BJ (cell line): ENCODE measurements around the gene PCDH9. TPM values are rescaled to one million over a fixed set of nuclear protein-coding genes. Genes with fewer than 3 reads are reported as not detected.

Experiments used
- CTCF ChIA-PET: fragments of 350-600 bp; formaldehyde crosslinking; extraction: SDS; loops from one replicate; lab custom pipeline; 2021; ENCODE audit warnings: antibody characterized with exemption, inconsistent platforms; lab: Yijun Ruan, JAX
- POLR2A ChIA-PET: fragments of 300-600 bp; sonication (Branson Sonifier 250); formaldehyde crosslinking; extraction: SDS; loops from one replicate; lab custom pipeline; 2021; ENCODE audit warnings: antibody characterized with exemption; lab: Charles Lee
- DNase-seq: peaks from one replicate; pipeline ENCODE4 v3.0.0-alpha.2; 2011; ENCODE audit warnings: low read depth
- H3K27me3 ChIP-seq: 2 replicates; pipeline ENCODE4 v1.6.0; 2011; ENCODE audit warnings: low read length; ENCODE audit not compliant: control insufficient read depth, insufficient read depth
- H3K36me3 ChIP-seq: 2 replicates; pipeline ENCODE4 v1.5.1; 2011; ENCODE audit warnings: low read length; ENCODE audit not compliant: control insufficient read depth, insufficient read depth
- H3K4me3 ChIP-seq: 2 replicates; pipeline ENCODE4 v1.5.1; 2011; ENCODE audit warnings: low read depth, mild to moderate bottlenecking, control low read depth, low read length
- CTCF ChIP-seq: IDR thresholded peaks from 2 replicates; pipeline ENCODE4 v1.5.1; 2011; ENCODE audit warnings: low read depth, mild to moderate bottlenecking, control low read depth, inconsistent platforms, low read length, moderate library complexity; ENCODE audit not compliant: insufficient read depth
- polyA plus RNA-seq: library from polyadenylated mRNA; depleted of rRNA; stranded (reverse); fragments of >200 nt; gene quantifications from 2 replicates; pipeline ENCODE4 v1.2.3, GENCODE V29; 2011

Gene PCDH9
- polyA plus RNA-seq, 1 experiment = 2.3 TPM

DNA sequence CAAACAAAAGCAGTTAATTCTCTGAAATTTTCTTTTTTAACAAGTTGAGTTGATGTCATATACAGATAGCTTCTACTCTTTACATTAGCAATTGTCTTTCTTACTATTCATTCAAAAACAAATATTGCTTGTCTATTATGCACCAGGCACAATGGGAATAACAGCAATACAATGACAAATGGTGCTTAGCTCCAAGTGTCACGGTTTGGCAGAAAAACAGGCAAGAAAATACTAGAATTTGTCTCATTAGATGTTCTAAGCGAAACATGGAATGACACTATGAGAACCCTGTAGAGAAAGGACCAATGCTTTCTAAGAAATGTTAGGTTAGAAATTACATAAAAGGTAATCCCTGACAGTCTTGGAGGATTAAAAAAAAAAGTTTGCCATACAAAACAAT lies 187.6 kb downstream of the PCDH9 start:
- ChIA-PET CTCF (interaction anchor here (0.6 to 1.5 kb wide), 2 partner anchors 10 to 19 kb away, joined by 3 read pairs; no protein-coding TSS in a partner anchor), POLR2A (no interaction called here)
- no peak for DNase-seq
- TF ChIP-seq CTCF = no peak
- no peaks in the 10 kb centered on the region for H3K27me3 ChIP-seq
- H3K4me3 ChIP-seq = no peak overlapping the region
- H3K36me3 ChIP-seq = no peaks in the 10 kb centered on the region

GRCh38 chr13:67036699-67037457 lies 193.3 kb downstream of the PCDH9 start:
- H3K4me3 ChIP-seq = no peak overlapping the region
- TF ChIP-seq CTCF = no peak
- no peak for DNase-seq
- CTCF ChIA-PET = no interaction called here
- no peaks in the 10 kb centered on the region for H3K27me3 ChIP-seq
- POLR2A ChIA-PET = no interaction called here
- H3K36me3 ChIP-seq = no peaks in the 10 kb centered on the region

- ChIA-PET CTCF (interaction anchor here (0.9 kb wide), 1 partner anchor 39 kb away, joined by 3 read pairs; no protein-coding TSS in a partner anchor), POLR2A (no interaction called here)
- DNase-seq = no peak
- H3K36me3 ChIP-seq = no peaks in the 10 kb centered on the region
- no peak overlapping the region for H3K4me3 ChIP-seq
- no peaks in the 10 kb centered on the region for H3K27me3 ChIP-seq
- TF ChIP-seq CTCF = no peak
Observed at GRCh38 chr13:67033170-67033569, 197.0 kb downstream of the PCDH9 start.

DNA sequence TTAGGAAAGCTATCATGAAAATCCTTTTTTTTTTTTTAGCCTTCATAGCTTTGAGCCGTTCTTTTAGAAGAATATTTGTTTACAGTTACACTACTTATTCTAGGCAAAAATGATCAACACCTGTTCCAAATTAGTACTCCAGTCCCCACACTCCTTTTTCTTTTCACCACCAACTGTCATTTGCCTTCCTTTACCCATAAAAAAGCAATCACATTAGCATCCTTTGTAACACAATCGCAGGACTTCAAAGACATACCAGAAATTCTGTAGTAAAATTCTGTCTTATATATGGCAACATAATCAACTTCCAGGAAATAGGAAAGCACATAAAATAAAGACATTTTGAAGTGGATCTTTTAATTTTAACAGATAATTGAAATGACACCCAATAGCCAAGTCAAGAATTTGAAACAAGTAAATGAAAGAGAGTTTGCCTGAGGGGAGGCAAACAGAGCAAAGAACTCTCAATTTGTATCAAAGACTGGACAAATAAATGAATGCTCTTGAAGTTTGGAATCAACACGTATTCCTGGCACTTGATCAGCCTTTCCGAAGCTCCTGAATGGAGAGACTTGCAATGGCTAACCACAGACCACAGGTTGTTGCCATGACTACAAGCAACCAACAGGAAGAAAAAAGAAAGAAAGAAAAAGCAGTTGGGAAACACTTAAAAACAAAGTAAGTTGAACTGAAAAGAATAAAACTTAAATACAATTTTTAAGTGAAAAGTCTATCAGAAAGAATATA lies 206.8 kb downstream of the PCDH9 start:
- Histone ChIP-seq H3K36me3 (no peaks in the 10 kb centered on the region), H3K27me3 (no peaks in the 10 kb centered on the region), H3K4me3 (no peak overlapping the region)
- ChIA-PET CTCF (interaction anchor here (0.6 kb wide), 1 partner anchor 392 kb away, joined by 4 read pairs; no protein-coding TSS in a partner anchor), POLR2A (interaction anchor here (0.7 kb wide), 1 partner anchor 132 kb away, joined by 4 read pairs; no protein-coding TSS in a partner anchor)
- TF ChIP-seq CTCF = no peak
- peak; percentile 39 for DNase-seq

- ChIA-PET CTCF (no interaction called here), POLR2A (no interaction called here)
- no peak overlapping the region for H3K4me3 ChIP-seq
- H3K27me3 ChIP-seq = no peaks in the 10 kb centered on the region
- no peak for DNase-seq
- no peaks in the 10 kb centered on the region for H3K36me3 ChIP-seq
- TF ChIP-seq CTCF = no peak
Observed at GRCh38 chr13:67018775-67019174, 211.4 kb downstream of the PCDH9 start.
